IPS-15b (cell line): Measurements from ENCODE around the gene LCP2.

Experiments
- H3K27me3 ChIP-seq: one replicate; pipeline ENCODE4 v1.6.1; 2013; ENCODE audit warnings: low read length; ENCODE audit not compliant: control insufficient read depth, insufficient read depth
- H3K36me3 ChIP-seq: one replicate; pipeline ENCODE4 v1.6.1; 2013; ENCODE audit warnings: low read length; ENCODE audit not compliant: control insufficient read depth, insufficient read depth
- H3K4me1 ChIP-seq: one replicate; pipeline ENCODE4 v1.6.1; 2013; ENCODE audit warnings: mild to moderate bottlenecking, low read length; ENCODE audit not compliant: control insufficient read depth, insufficient read depth
- H3K4me3 ChIP-seq: one replicate; pipeline ENCODE4 v1.5.1; 2013; ENCODE audit warnings: low read depth, low read length
- H3K9ac ChIP-seq: one replicate; pipeline ENCODE4 v1.6.1; 2013; ENCODE audit warnings: low read depth, mild to moderate bottlenecking, low read length
- H3K9me3 ChIP-seq: one replicate; pipeline ENCODE4 v1.6.1; 2013; ENCODE audit warnings: mild to moderate bottlenecking, low read length; ENCODE audit not compliant: control insufficient read depth, insufficient read depth

The LCP2 gene

DNA sequence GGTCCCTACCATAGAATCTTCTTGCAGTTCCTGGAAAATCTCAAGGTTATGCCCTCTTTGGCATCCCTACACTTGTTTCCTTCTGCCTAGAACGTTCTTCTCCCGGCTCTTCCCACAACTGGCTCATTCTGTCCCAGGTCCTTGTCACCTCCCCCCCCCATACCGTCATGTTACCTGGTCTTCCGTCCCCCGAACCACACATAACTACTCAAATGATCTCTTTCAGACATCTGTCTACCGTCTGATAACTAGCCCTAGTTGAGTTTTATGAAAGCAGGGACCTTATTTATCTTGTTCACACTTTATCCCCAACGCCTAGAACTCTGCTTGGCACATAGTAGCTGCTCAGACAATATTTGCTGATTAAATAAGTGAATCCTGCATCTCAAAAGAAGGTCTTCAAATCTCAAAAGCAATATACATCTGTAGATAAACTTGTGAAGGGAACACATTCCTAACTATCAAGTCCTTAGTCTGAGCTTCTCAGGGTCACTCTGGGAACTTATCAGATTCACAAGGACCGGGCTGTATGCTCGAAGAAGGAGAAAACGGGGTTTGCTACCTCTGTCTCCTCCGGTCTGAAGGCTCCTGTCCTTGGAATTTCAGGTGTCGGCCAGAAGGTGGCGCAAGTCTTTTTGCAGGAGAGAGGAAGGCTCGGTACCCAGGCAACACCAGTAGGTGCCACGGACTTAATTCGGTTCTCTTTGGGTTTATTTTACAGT, 30.0 kb downstream of the LCP2 start:
- Histone ChIP-seq H3K36me3 (no peaks in the 10 kb centered on the region), H3K9ac (no peak overlapping the region), H3K4me3 (no peak overlapping the region), H3K27me3 (peaks cover 6% of the 10 kb centered on the region), H3K4me1 (peaks cover 19% of the 10 kb centered on the region), H3K9me3 (no peaks in the 10 kb centered on the region)

DNA sequence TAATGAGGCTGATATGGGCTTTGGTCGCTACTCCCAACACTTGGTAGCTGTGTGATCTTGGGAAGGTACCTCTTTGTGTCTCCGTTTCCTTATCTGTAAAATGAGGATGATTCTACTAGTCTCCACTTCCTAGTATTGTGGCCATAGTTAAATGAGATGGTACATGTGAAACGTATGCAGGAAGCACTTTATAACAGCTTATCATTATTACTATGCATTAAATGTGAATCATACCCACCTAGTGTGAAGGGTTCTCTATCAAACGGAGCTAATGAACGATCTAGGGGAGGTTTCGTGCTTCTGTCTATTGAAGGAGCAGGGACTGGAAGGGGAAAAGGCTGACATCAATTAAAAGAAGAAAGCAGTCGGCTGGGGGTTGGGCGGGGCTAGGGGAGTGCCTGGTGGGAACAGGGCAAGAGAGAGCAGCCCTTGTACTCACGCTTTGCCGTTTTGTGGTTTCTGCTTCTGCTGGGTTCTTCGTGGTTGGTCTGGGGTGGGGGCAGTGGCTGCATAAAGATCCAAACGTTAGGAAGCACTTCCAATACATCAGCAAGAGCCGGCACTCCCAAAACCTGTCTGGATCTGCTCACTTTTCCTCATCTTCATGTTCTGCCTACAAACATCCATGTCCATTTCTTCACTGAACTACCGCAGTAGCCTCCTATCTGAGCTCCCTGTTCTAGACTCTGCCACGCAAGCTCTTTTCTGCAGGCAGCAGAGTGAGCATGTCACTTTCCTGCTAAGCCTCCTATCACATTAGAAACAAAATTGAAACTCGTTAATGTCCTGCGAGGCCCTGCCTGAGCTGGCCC, 30.8 kb downstream of the LCP2 start:
- peaks cover 6% of the 10 kb centered on the region for H3K27me3 ChIP-seq
- H3K4me3 ChIP-seq: no peak overlapping the region
- peaks cover 19% of the 10 kb centered on the region for H3K4me1 ChIP-seq
- H3K9ac ChIP-seq: no peak overlapping the region
- H3K36me3 ChIP-seq: no peaks in the 10 kb centered on the region
- H3K9me3 ChIP-seq: no peaks in the 10 kb centered on the region

DNA sequence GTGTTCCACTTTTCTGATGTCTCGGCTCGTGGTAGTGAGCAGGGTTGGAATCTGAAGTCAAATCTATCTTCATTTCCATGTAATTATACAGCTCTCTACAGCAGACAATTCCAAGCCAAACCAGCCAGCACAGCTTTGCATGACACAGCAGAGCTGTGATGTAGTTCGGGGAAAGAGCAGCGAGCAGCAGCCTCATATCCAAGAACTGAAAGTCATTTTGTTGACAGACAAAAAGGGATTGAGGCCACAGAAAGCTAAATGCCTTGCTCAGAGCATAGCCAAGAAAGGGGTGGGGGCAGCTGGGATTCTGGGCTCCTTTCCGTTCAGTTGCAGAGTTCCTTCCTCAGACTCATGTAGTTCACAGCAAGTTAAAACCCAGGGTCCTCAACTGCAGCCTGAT, 32.1 kb downstream of the LCP2 start:
- Histone ChIP-seq H3K36me3 (no peaks in the 10 kb centered on the region), H3K4me1 (peaks cover 19% of the 10 kb centered on the region), H3K9me3 (no peaks in the 10 kb centered on the region), H3K27me3 (peaks cover 6% of the 10 kb centered on the region), H3K4me3 (no peak overlapping the region), H3K9ac (no peak overlapping the region)

DNA sequence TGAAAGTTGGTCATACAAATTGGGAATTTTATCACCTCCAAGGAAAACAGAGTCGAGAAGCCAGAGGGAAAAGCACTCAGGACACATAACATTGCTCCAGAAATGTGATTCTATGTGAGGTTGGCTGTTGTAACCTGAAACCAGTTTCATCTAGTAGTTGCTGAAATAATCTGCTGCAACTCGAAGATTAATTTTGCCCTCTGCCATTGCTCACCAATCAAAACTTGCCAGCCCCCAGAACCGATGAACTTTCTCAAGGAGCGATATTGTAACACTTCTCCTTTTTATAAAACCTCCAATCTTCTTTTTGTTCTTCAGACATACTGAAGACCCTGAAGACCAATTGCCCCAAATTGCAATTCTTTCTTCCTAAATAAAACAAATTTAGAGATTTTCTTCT, 33.7 kb downstream of the LCP2 start:
- H3K9me3 ChIP-seq: no peaks in the 10 kb centered on the region
- peaks cover 6% of the 10 kb centered on the region for H3K27me3 ChIP-seq
- H3K4me3 ChIP-seq: no peak overlapping the region
- H3K4me1 ChIP-seq: peaks cover 19% of the 10 kb centered on the region
- no peak overlapping the region for H3K9ac ChIP-seq
- H3K36me3 ChIP-seq: no peaks in the 10 kb centered on the region

DNA sequence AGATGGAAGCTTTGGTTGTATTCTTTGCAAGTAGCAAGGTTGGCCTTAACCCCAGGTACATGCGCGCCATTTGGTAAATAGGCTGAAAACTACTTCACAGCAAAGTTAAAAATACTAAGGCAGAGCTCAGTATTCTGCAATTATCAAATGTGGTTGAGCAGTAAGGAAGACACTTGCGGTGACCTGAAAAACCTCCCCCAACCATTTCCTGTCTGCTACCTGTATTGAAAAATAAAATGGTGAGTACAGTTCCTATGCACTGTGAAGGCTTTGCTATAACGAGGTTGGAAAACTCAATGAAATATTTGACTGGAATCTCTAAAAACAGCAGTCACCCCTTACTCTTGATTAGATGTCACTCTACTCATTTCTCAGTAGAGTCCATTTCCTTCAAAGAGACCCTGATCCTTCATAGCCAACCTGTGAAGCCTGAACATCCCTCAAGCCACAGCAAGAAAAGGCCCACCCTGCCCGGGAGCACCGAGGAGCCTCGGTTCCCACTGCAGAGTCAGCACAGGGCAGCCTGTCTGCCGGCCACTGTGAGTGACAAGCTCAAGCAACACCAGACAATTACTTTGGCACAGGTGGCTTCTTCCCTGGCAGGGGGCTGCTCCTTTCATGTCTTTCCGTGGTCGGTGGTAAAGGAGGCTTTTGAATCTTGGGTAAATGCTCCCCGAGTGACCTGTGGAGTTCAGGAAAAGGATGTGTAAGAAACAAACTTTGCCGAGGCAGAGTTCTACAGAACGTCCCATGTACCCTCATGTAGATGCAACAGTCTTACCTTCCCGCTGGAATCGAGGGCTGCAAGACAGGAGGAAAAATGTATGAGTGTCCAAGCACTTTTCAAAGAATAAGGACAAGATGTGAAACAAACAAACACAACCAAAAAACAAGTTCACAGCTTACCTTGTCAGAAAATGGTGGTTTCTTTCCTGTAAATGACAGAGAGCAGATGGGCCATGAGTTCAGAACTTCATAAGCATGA, 35.2 kb downstream of the LCP2 start:
- Histone ChIP-seq H3K9ac (no peak overlapping the region), H3K27me3 (peaks cover 4% of the 10 kb centered on the region), H3K4me1 (peaks cover 15% of the 10 kb centered on the region), H3K36me3 (no peaks in the 10 kb centered on the region), H3K4me3 (no peak overlapping the region), H3K9me3 (no peaks in the 10 kb centered on the region)

DNA sequence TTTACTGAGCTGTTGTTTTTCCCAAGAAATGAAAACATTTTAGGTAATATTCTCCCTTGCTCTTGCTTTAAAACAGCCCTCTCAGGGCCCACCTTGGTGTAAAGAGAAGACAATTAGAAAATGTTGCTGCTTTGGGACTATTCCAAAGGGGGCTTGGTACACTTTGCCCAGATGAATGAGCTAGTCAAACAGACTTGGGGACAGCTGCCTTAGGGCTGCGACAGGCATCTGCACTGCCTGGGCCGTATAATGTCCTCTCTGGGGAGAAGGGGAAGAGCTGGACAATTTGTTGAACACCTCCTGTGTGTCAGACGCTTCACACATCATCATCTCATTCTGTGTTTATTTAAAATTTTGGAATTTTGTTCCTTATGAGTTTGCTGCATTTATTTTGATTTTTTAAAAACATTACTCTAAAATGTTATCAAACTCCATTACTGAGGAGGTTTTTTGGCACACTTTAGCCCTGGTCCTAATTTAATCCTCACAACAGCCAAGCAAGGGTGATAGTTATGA, 36.0 kb downstream of the LCP2 start:
- H3K9me3 ChIP-seq: no peaks in the 10 kb centered on the region
- no peaks in the 10 kb centered on the region for H3K36me3 ChIP-seq
- no peak overlapping the region for H3K9ac ChIP-seq
- no peaks in the 10 kb centered on the region for H3K27me3 ChIP-seq
- H3K4me1 ChIP-seq: peaks cover 11% of the 10 kb centered on the region
- no peak overlapping the region for H3K4me3 ChIP-seq

DNA sequence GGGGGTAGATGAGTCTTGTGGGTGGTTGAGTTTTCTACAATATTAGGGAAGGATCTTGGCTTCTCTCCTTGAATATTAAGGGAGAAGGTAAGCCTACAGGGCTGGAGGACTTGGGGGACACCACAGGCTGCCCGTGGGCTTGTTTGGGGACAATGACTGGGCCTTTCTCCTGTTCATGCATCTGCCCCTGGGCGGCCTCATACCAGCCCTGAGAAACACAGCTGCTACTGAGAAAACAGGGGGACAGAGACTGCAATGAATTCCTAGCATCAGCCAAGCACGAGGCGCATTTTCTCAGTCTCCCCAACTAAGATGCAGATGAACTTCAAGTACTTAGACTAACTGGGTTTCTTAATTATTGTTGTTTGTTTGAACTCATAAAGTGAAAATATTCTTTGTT, 40.2 kb downstream of the LCP2 start:
- H3K36me3 ChIP-seq: no peaks in the 10 kb centered on the region

DNA sequence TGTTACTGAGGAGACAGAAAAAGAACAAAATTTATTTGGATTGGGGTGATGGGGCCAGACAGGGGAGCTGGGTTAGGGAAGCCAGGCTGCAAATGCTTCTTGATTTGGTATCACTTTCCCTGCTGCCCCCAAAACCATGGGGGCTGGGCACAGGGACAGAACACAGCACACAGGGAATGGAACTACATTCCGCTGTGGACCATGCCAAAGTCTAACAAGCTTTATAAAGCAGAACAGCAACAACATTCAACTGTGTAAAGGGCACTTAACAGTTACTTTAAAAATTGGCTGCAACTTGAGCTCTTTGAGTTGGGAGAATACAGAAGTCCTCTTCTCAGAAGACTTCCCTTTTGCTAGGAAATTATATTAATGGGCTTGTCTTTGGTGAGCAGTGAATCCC, 41.0 kb downstream of the LCP2 start:
- Histone ChIP-seq H3K4me1 (peaks cover 24% of the 10 kb centered on the region), H3K9me3 (no peaks in the 10 kb centered on the region), H3K27me3 (no peaks in the 10 kb centered on the region), H3K4me3 (no peak overlapping the region), H3K9ac (no peak overlapping the region), H3K36me3 (no peaks in the 10 kb centered on the region)

More for the DNA sequence above, 40.2 kb downstream of the LCP2 start:
- Histone ChIP-seq H3K9ac (no peak overlapping the region), H3K9me3 (no peaks in the 10 kb centered on the region), H3K27me3 (no peaks in the 10 kb centered on the region), H3K4me3 (no peak overlapping the region), H3K4me1 (peaks cover 19% of the 10 kb centered on the region)

DNA sequence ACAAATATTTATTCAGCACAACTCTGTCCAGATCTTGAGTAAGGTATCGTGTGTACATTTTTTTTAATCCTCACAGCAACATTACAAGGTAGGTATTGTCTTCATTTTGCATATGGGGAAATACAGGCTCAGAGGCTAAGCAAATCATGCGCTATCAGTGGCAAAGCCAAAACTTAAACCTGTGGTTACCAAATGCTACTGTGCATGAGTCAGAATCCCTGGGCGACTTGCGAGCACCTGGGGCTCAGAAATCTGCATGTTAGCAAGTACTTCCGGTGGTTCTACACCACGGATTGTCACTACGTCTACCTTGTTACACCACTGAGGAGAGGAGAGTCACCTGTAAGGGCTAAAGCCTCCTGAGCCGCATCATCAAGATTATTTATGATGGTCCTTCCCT, 43.5 kb downstream of the LCP2 start:
- no peak overlapping the region for H3K4me3 ChIP-seq
- H3K9me3 ChIP-seq: no peaks in the 10 kb centered on the region
- no peaks in the 10 kb centered on the region for H3K36me3 ChIP-seq
- peaks cover 29% of the 10 kb centered on the region for H3K4me1 ChIP-seq
- H3K27me3 ChIP-seq: no peaks in the 10 kb centered on the region
- H3K9ac ChIP-seq: no peak overlapping the region

DNA sequence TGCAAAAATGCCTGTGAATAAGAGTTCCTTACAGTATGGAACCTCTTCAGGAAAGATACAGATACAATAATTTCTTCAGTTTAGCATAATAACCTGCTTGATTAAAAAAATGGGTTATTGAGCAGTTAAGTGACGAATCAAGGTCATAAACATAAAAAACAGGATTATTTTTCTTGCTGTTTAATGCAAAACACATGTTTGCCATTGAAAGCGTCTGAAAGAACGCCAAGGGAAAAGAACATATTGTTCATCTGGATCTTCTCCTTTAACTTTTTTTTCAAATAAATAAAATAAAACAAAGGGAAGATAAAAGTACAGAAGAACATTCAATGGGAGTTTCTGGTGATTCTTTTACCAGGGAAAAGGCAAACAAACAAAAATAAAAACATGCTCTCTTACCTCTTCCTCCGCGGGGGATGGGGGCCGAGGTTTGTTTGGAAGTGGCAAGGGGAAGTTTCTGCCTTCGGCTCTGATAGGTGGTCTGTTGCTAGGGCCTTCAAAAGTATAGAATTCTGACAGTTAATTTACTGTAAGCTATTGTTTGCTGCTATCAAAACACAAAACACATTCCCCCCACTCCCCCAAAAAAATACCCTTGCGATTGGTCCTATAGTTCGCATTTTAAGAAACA, 44.7 kb downstream of the LCP2 start:
- Histone ChIP-seq H3K9me3 (no peaks in the 10 kb centered on the region), H3K9ac (no peak overlapping the region), H3K27me3 (no peaks in the 10 kb centered on the region), H3K4me1 (peaks cover 29% of the 10 kb centered on the region), H3K36me3 (no peaks in the 10 kb centered on the region), H3K4me3 (no peak overlapping the region)

DNA sequence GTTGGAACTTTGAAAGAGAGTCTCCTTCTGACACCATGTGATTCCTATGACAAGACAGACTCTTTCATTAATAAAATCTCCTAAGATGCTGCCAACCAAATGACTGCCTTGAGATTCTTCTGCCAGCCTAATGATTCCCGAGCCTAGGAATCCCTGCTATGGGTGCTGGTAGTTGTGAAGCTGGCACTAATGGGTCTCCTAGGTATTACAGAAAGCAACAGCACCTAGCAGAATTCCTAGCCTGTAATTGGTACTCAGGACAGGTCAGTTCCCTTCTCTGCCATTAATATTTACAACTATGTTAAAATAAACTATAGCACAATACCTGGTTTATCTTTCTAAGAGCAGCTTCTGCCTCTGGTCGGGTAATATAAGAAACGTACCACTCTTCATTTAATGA, 45.5 kb downstream of the LCP2 start:
- no peaks in the 10 kb centered on the region for H3K27me3 ChIP-seq

More for the DNA sequence above, 45.5 kb downstream of the LCP2 start:
- Histone ChIP-seq H3K9me3 (no peaks in the 10 kb centered on the region), H3K4me1 (peaks cover 29% of the 10 kb centered on the region), H3K9ac (no peak overlapping the region), H3K36me3 (no peaks in the 10 kb centered on the region), H3K4me3 (no peak overlapping the region)
